GM12891 (cell line): ENCODE data around the gene TDP1.

Source experiments
- POLR2A ChIP-seq: IDR thresholded peaks from 2 replicates; pipeline ENCODE4 v1.6.1; 2011; ENCODE audit warnings: low read depth, low read length, control low read depth
- POLR2AphosphoS5 ChIP-seq: IDR thresholded peaks from 2 replicates; pipeline ENCODE4 v1.6.1; 2011; ENCODE audit warnings: low read depth, low read length, control low read depth
- SPI1 ChIP-seq: IDR thresholded peaks from 2 replicates; pipeline ENCODE4 v1.6.1; 2011; ENCODE audit warnings: low read depth, low read length, control low read depth
- TAF1 ChIP-seq: IDR thresholded peaks from 2 replicates; pipeline ENCODE4 v1.6.1; 2011; ENCODE audit warnings: low read depth, low read length, control low read depth

GRCh38 chr14:90060965-90061684, 105.4 kb downstream of the TDP1 start:
- TF ChIP-seq TAF1: no peak
- TF ChIP-seq POLR2A: no peak
- TF ChIP-seq POLR2AphosphoS5: no peak
- TF ChIP-seq SPI1: no peak
